ENCODE data around the gene GUCA1A.

DNA sequence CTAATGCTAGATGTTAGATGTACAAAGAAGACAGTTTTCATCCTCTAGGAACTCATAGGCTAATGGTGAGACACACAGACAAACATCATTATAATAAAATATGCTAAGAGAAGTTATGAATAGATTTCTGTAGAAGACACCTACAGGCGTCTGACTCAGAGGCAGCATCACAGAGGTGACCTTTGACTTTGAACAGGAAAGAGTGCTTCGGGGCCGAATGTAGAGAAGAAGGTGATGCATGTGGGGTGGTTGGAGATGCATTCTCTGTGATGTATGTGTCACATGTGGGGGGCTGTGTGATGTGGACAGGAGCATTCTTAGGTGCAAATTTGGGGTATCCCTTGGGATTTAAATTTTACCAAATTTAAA lies 6.8 kb downstream of the GUCA1A start:
- no peak for TF ChIP-seq ZNF274 (IDR thresholded peaks at IDR 0.05; ENCODE audit: low read depth, low read length)
- no peak for TF ChIP-seq YY1 (IDR thresholded peaks at IDR 0.05; ENCODE audit: insufficient read depth, insufficient read length)

All from NT2/D1 (cell line).